ENCODE results near the gene DNAI1.

Gene DNAI1

DNA sequence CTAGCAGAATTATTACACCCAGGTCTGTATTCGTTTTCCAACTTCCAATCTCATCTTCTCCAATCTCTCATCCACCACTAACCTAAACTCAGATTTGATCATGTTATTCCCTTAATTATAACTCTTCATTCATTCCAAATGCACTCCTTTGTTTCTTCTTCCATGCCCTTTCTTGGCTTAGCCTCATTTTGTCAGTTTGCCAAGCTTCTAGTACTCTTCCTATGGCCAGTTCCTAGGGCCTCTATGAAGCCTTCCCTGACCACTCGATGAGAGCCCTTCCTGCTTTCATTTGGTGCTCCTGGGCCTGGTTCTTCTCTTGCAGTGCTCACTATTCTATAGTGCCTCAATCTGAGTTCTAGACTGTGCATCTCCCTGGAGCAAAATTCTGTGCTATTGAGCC lies 6.0 kb upstream of the DNAI1 start:
- no peaks in the 10 kb centered on the region for H3K36me3 ChIP-seq (ENCODE audit: control insufficient read depth in 1 of 2, insufficient read depth in 2 of 2, low read length in 2 of 2)

DNA sequence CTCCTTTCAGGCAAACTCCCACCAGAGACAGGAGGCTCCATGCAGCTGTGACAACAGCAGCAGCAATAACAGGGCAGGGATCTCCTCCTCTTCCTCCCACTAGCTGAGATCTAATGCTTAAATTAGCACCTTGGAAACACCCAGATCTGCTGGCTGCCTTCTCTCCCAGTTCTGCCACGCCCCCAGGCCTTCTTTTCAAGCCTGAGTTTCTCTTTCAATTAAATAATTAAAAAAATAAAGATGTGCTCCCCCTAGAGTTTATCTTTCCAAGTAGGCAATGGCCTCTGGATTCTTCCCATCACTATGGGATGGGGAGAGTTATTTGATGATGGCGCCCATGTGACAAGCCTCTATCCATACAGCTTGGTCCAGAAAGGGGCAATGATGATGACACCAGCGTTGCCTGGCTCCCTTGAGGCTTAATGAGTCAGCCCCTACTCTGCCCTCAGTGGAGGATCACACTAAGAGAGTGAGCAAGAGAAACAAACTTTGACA lies 4.0 kb upstream of the DNAI1 start:
- Histone ChIP-seq H3K4me1 (ENCODE audit: control insufficient read depth in 1 of 2, insufficient read depth in 2 of 2, low read length in 2 of 2) (peaks cover 7 to 27% of the 10 kb centered on the region in 2 donors), H3K27ac (ENCODE audit: low read length) (no peak overlapping the region), H3K27me3 (ENCODE audit: low read depth, low read length) (no peaks in the 10 kb centered on the region), H3K9me3 (ENCODE audit: control insufficient read depth in 1 of 2, low read length in 2 of 2) (no peaks in the 10 kb centered on the region), H3K36me3 (ENCODE audit: control insufficient read depth in 1 of 2, insufficient read depth in 2 of 2, low read length in 2 of 2) (no peaks in the 10 kb centered on the region), H3K4me3 (ENCODE audit: low read depth in 1 of 2, low read length in 2 of 2) (no peak overlapping the region)

More for the DNA sequence above, 6.0 kb upstream of the DNAI1 start:
- Histone ChIP-seq H3K4me3 (ENCODE audit: low read depth in 1 of 2, low read length in 2 of 2) (no peak overlapping the region), H3K27ac (ENCODE audit: low read length) (no peak overlapping the region), H3K4me1 (ENCODE audit: control insufficient read depth in 1 of 2, insufficient read depth in 2 of 2, low read length in 2 of 2) (peaks cover 7 to 24% of the 10 kb centered on the region in 2 donors), H3K9me3 (ENCODE audit: control insufficient read depth in 1 of 2, low read length in 2 of 2) (no peaks in the 10 kb centered on the region), H3K27me3 (ENCODE audit: low read depth, low read length) (no peaks in the 10 kb centered on the region)

DNA sequence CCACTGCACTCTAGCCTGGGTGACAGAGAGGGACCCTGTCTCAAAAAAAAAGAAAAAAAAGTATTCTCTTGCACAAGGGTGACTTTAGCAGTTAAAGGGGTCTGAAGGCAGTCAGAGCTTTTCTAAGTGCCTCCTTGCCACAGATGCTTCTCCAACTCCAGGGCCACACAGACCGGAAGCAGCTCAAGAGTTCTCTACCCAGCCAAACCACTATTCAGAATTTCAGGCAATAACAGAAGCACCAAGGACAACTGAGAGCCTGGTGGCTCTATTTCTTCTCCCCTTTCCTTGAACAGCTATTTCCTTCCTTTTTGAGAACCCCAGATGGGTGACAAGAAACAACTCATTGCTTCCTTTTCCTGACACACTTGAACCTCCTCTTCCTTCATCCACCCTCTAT lies 2.5 kb upstream of the DNAI1 start:
- Histone ChIP-seq H3K27ac (ENCODE audit: low read length) (peak overlapping the region; percentile 62), H3K4me3 (ENCODE audit: low read depth in 1 of 2, low read length in 2 of 2) (no peak overlapping the region), H3K4me1 (ENCODE audit: control insufficient read depth in 1 of 2, insufficient read depth in 2 of 2, low read length in 2 of 2) (peaks cover 7 to 23% of the 10 kb centered on the region in 2 donors), H3K36me3 (ENCODE audit: control insufficient read depth in 1 of 2, insufficient read depth in 2 of 2, low read length in 2 of 2) (no peaks in the 10 kb centered on the region), H3K27me3 (ENCODE audit: low read depth, low read length) (no peaks in the 10 kb centered on the region), H3K9me3 (ENCODE audit: control insufficient read depth in 1 of 2, low read length in 2 of 2) (no peaks in the 10 kb centered on the region)

- Histone ChIP-seq H3K4me3 (ENCODE audit: low read depth in 1 of 2, low read length in 2 of 2) (peak overlapping the region; percentile 74 to 86), H3K9me3 (ENCODE audit: control insufficient read depth in 1 of 2, low read length in 2 of 2) (no peaks in the 10 kb centered on the region)
Measured at GRCh38 chr9:34456746-34457145, 1.9 kb upstream of the DNAI1 start.

DNA sequence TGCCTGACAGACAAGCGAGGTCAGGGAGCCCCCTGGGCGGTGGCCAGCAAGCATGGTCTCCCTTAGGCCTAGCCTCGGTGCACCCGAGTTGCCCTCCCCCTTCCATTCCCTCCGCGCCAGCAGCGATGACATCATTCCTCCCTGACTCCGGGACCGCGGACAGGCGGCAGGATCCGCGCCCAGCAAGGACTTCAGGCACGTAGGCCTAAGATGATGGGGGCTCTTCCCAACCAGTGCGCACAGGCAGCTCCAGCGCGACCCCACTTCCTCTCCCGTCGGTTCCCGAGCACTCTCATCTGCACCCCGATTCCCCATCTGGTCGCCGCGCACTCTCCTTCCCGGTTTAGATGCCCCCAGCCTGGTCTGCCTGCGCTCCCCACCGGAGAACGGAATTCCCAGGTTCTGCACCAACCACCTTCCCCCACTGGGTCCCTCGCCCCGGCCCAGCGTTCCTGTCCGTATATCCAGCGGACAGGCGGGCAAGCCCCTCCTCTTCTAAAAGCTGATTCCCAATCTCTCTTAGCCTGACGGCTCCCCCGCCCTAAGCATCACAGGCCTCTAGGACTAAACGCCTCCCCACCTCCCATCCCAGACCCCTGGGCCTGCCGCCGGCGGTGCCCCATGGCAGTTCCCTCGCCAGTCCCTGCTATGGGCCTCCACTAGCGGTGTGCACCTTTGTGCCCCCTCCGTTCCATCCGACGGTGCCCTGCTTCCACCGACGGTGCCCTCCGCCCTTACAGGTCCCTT lies 1.2 kb upstream of the DNAI1 start:
- Histone ChIP-seq H3K36me3 (ENCODE audit: control insufficient read depth in 1 of 2, insufficient read depth in 2 of 2, low read length in 2 of 2) (no peaks in the 10 kb centered on the region), H3K4me3 (ENCODE audit: low read depth in 1 of 2, low read length in 2 of 2) (peak overlapping the region; percentile 74 to 86), H3K9me3 (ENCODE audit: control insufficient read depth in 1 of 2, low read length in 2 of 2) (no peaks in the 10 kb centered on the region), H3K27me3 (ENCODE audit: low read depth, low read length) (no peaks in the 10 kb centered on the region), H3K4me1 (ENCODE audit: control insufficient read depth in 1 of 2, insufficient read depth in 2 of 2, low read length in 2 of 2) (peaks cover 7 to 23% of the 10 kb centered on the region in 2 donors), H3K27ac (ENCODE audit: low read length) (peak overlapping the region; percentile 62)

More at GRCh38 chr9:34456746-34457145, 1.9 kb upstream of the DNAI1 start:
- H3K27me3 ChIP-seq (ENCODE audit: low read depth, low read length), result no peaks in the 10 kb centered on the region
- no peaks in the 10 kb centered on the region for H3K36me3 ChIP-seq (ENCODE audit: control insufficient read depth in 1 of 2, insufficient read depth in 2 of 2, low read length in 2 of 2)
- peak overlapping the region; percentile 62 for H3K27ac ChIP-seq (ENCODE audit: low read length)
- peaks cover 7 to 23% of the 10 kb centered on the region in 2 donors for H3K4me1 ChIP-seq (ENCODE audit: control insufficient read depth in 1 of 2, insufficient read depth in 2 of 2, low read length in 2 of 2)

DNA sequence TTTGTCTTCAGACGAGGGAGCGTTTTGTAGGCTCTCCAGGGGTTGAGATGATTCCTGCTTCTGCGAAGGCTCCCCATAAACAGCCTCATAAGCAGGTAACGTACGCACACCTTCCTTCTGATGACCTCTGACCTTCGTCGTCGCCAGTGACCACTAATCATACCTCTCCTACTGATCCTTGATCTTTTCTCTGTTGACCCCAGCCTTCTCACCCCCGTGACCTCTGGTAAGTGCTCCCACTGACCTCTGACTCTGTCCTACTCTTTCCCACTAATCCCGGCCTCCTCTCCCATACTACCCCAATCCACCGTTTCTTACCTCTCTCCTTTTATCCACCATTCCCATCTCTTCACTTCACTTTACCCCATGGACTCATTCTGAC lies 345 bp downstream of the DNAI1 start:
- H3K27ac ChIP-seq (ENCODE audit: low read length), result no peak overlapping the region
- H3K9me3 ChIP-seq (ENCODE audit: control insufficient read depth in 1 of 2, low read length in 2 of 2), result no peaks in the 10 kb centered on the region
- H3K27me3 ChIP-seq (ENCODE audit: low read depth, low read length), result no peaks in the 10 kb centered on the region
- H3K4me1 ChIP-seq (ENCODE audit: control insufficient read depth in 1 of 2, insufficient read depth in 2 of 2, low read length in 2 of 2), result peaks cover 7 to 23% of the 10 kb centered on the region in 2 donors
- peak overlapping the region; percentile 44 to 86 for H3K4me3 ChIP-seq (ENCODE audit: low read depth in 1 of 2, low read length in 2 of 2)
- H3K36me3 ChIP-seq (ENCODE audit: control insufficient read depth in 1 of 2, insufficient read depth in 2 of 2, low read length in 2 of 2), result no peaks in the 10 kb centered on the region

DNA sequence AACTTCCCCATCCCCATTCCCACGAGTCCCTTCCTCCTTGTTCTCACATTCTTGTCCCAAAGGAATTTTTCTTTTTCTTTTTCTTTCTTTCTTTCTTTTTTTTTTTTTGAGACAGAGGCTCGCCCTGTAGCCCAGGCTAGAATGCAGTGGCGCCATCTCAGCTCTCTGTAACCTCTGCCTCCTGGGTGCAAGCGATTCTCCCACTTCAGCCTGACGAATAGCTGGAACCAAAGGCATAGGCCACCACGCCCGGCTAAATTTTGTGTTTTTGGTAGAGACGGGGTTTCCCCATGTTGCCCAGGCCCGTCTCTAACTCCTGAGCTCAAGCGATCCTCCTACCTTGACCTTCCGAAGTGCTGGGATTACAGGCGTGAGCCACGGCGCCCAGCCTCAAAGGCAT lies 751 bp downstream of the DNAI1 start:
- Histone ChIP-seq H3K27ac (ENCODE audit: low read length) (no peak overlapping the region), H3K9me3 (ENCODE audit: control insufficient read depth in 1 of 2, low read length in 2 of 2) (no peaks in the 10 kb centered on the region), H3K4me3 (ENCODE audit: low read depth in 1 of 2, low read length in 2 of 2) (no peak overlapping the region), H3K27me3 (ENCODE audit: low read depth, low read length) (no peaks in the 10 kb centered on the region), H3K4me1 (ENCODE audit: control insufficient read depth in 1 of 2, insufficient read depth in 2 of 2, low read length in 2 of 2) (peaks cover 7 to 23% of the 10 kb centered on the region in 2 donors), H3K36me3 (ENCODE audit: control insufficient read depth in 1 of 2, insufficient read depth in 2 of 2, low read length in 2 of 2) (no peaks in the 10 kb centered on the region)

GRCh38 chr9:34459941-34460340 lies 1.3 kb downstream of the DNAI1 start:
- no peak overlapping the region for H3K27ac ChIP-seq (ENCODE audit: low read length)
- no peaks in the 10 kb centered on the region for H3K9me3 ChIP-seq (ENCODE audit: control insufficient read depth in 1 of 2, low read length in 2 of 2)
- no peak overlapping the region for H3K4me3 ChIP-seq (ENCODE audit: low read depth in 1 of 2, low read length in 2 of 2)
- H3K27me3 ChIP-seq (ENCODE audit: low read depth, low read length), result no peaks in the 10 kb centered on the region
- peaks cover 7 to 17% of the 10 kb centered on the region in 2 donors for H3K4me1 ChIP-seq (ENCODE audit: control insufficient read depth in 1 of 2, insufficient read depth in 2 of 2, low read length in 2 of 2)
- H3K36me3 ChIP-seq (ENCODE audit: control insufficient read depth in 1 of 2, insufficient read depth in 2 of 2, low read length in 2 of 2), result no peaks in the 10 kb centered on the region

DNA sequence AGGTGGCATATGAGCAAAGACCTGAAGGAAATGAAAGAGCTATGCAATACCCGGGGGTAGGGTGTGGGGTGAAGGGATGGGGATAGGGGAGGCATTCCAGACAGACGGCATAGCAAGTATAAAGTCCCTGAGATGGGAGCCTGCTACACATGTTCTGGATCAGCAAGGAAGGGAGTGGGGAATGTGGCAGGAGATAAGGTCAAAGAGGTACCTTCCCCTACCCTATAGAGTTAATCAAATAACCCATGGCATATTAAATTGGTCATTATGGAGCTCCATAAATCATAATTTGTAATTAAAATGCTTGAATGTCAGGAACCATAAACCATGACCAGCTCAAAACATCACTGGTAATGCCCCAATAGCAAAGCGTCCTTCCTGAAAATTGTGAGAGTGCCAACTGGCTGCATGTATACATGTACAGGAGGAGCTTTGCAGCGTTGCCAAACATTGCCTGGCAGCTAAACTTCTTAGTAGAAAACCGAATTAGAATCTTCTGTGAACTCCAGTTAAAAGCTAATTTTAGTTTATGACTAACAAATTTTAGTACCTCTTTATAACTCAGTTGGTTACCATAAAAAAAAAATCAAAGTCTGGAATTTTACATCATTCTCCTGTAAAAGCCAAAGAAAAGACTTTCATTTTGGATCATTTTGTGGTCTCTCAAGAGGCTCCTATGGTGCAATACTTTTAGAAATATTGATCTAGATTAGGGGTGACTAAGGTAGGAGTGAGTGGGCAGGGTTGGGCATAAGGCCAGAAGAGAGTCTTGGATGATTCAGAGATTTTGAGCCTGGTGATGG lies 4.7 kb downstream of the DNAI1 start:
- Histone ChIP-seq H3K9me3 (ENCODE audit: control insufficient read depth in 1 of 2, low read length in 2 of 2) (no peaks in the 10 kb centered on the region), H3K36me3 (ENCODE audit: control insufficient read depth in 1 of 2, insufficient read depth in 2 of 2, low read length in 2 of 2) (no peaks in the 10 kb centered on the region), H3K4me1 (ENCODE audit: control insufficient read depth in 1 of 2, insufficient read depth in 2 of 2, low read length in 2 of 2) (no peaks in the 10 kb centered on the region), H3K27me3 (ENCODE audit: low read depth, low read length) (peaks cover 3% of the 10 kb centered on the region), H3K27ac (ENCODE audit: low read length) (no peak overlapping the region), H3K4me3 (ENCODE audit: low read depth in 1 of 2, low read length in 2 of 2) (no peak overlapping the region)

DNA sequence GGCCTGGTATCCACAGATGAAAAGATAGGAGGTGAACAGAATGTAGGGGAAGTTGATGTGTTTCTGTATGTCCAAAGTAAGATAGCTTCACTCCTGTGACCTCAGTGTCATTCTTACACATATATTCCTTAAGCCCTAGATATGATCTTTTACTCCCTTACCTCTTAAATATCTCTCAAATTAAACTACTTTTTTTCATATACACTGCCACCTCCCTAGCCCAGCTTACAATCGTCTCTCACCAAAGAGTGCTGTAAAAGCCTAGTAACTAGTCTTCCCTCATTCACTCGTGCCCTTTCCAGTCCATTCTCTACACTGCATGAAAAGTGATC lies 5.3 kb downstream of the DNAI1 start:
- Histone ChIP-seq H3K4me3 (ENCODE audit: low read depth in 1 of 2, low read length in 2 of 2) (no peak overlapping the region), H3K9me3 (ENCODE audit: control insufficient read depth in 1 of 2, low read length in 2 of 2) (no peaks in the 10 kb centered on the region), H3K4me1 (ENCODE audit: control insufficient read depth in 1 of 2, insufficient read depth in 2 of 2, low read length in 2 of 2) (no peaks in the 10 kb centered on the region), H3K27me3 (ENCODE audit: low read depth, low read length) (peaks cover 3% of the 10 kb centered on the region), H3K27ac (ENCODE audit: low read length) (no peak overlapping the region), H3K36me3 (ENCODE audit: control insufficient read depth in 1 of 2, insufficient read depth in 2 of 2, low read length in 2 of 2) (no peaks in the 10 kb centered on the region)

- H3K36me3 ChIP-seq (ENCODE audit: control insufficient read depth in 1 of 2, insufficient read depth in 2 of 2, low read length in 2 of 2), result no peaks in the 10 kb centered on the region
- no peaks in the 10 kb centered on the region for H3K9me3 ChIP-seq (ENCODE audit: control insufficient read depth in 1 of 2, low read length in 2 of 2)
- peaks cover 3% of the 10 kb centered on the region for H3K27me3 ChIP-seq (ENCODE audit: low read depth, low read length)
- no peaks in the 10 kb centered on the region for H3K4me1 ChIP-seq (ENCODE audit: control insufficient read depth in 1 of 2, insufficient read depth in 2 of 2, low read length in 2 of 2)
- H3K27ac ChIP-seq (ENCODE audit: low read length), result no peak overlapping the region
- H3K4me3 ChIP-seq (ENCODE audit: low read depth in 1 of 2, low read length in 2 of 2), result no peak overlapping the region
Measured at GRCh38 chr9:34464571-34464970, 6.0 kb downstream of the DNAI1 start.

All from muscle layer of duodenum (tissue), 2 donors.